Lower leg skin (tissue), 4 donors: Measurements from ENCODE around the gene CACNA1A. TPM values are rescaled to one million over a fixed set of nuclear protein-coding genes. Genes with fewer than 3 reads are reported as not detected.

Experiments
- DNase-seq, 2 donors: peaks; one replicate each; pipeline ENCODE4 v3.0.0-alpha.2; 2019; ENCODE audit warnings: low spot score in 2 of 2
- H3K4me3 ChIP-seq: fragments of 200-600 bp; sonication (generic); 2 replicates; pipeline ENCODE4 v1.5.1; 2017; ENCODE audit warnings: mild to moderate bottlenecking, low read depth; ENCODE audit not compliant: poor library complexity, severe bottlenecking
- POLR2A ChIP-seq, 2 donors: fragments of 450-650 bp; IDR thresholded peaks; one replicate each; pipeline ENCODE4 v1.6.1; 2016 to 2017; ENCODE audit warnings: antibody characterized with exemption in 2 of 2, mild to moderate bottlenecking in 1 of 2, moderate library complexity in 1 of 2
- WGBS, 2 donors: methylation state at CpG; one replicate each; pipeline ENCODE4 v1.1.5; 2018; 5-methylcytosine and 5-hydroxymethylcytosine counted together
- intact Hi-C: fragments of 100-400 bp; cut with DNase I; formaldehyde crosslinking; loops from one replicate; pipeline ENCODE4 v1.15.0; 2023; ENCODE audit warnings: low total_unique reads
- total RNA-seq, 4 donors: library from RNA; depleted of rRNA; stranded (reverse); fragments of >200 nt; gene quantifications; one replicate each; pipeline ENCODE4 v1.1.0, GENCODE V29; 2016
- TF ChIP-seq, protein P1 (sequence below), 3 donors: fragments of 450-650 bp; IDR thresholded peaks; one replicate each; pipeline ENCODE4 v1.5.1; 2016; ENCODE audit warnings: antibody characterized with exemption in 3 of 3, mild to moderate bottlenecking in 3 of 3, moderate library complexity in 2 of 3

Gene CACNA1A
- total RNA-seq, 4 donors from 2014 or later, result 0.16 to 0.46 (median 0.22) TPM; not detected in 1

GRCh38 chr19:13275016-13275722, 231.1 kb downstream of the CACNA1A start:
- 75 to 77% methylated on average over 10 of the region's 10 CpGs for WGBS, 2 donors
- no peak overlapping the region for H3K4me3 ChIP-seq
- TF ChIP-seq, protein P1, sequence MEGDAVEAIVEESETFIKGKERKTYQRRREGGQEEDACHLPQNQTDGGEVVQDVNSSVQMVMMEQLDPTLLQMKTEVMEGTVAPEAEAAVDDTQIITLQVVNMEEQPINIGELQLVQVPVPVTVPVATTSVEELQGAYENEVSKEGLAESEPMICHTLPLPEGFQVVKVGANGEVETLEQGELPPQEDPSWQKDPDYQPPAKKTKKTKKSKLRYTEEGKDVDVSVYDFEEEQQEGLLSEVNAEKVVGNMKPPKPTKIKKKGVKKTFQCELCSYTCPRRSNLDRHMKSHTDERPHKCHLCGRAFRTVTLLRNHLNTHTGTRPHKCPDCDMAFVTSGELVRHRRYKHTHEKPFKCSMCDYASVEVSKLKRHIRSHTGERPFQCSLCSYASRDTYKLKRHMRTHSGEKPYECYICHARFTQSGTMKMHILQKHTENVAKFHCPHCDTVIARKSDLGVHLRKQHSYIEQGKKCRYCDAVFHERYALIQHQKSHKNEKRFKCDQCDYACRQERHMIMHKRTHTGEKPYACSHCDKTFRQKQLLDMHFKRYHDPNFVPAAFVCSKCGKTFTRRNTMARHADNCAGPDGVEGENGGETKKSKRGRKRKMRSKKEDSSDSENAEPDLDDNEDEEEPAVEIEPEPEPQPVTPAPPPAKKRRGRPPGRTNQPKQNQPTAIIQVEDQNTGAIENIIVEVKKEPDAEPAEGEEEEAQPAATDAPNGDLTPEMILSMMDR (IDR thresholded peaks at IDR 0.05), result no peak
- no peak for TF ChIP-seq POLR2A (IDR thresholded peaks at IDR 0.05)
- intact Hi-C loops, result loop anchor here (5.0 kb wide), 1 partner anchor 317 kb away; no protein-coding TSS in a partner anchor
- no peak for DNase-seq

DNA sequence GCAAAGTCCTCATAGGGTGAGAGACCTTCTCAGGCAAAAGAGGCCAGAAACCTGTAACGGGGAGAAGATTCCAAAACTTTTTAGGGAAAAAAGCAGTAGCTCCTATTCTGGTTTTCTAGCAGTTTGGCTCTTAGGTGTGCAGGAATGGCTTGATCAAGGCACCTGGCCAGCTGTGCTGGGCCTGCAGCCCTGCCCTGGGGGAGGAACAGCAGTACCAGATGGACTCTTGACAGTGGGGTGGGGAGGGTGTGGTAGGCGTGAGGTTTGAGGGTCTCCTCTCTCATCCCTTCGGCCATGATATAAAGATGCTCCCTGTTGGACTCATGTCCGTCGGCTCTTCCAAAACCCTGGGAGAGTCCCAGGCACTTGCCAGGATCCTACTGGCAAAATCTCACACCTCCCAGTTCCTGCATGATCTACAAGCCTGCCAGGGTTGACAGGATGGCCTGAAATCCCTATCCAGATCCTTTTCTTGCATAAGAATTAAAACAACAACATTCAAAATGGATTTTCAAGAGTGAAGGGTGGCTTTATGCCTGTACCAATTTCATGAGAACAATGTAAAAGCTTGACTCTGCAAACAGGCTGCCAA, 235.7 kb downstream of the CACNA1A start:
- intact Hi-C loops, result no loop called here
- 75 to 81% methylated on average over 4 to 5 of the region's 5 CpGs for WGBS, 2 donors

DNA sequence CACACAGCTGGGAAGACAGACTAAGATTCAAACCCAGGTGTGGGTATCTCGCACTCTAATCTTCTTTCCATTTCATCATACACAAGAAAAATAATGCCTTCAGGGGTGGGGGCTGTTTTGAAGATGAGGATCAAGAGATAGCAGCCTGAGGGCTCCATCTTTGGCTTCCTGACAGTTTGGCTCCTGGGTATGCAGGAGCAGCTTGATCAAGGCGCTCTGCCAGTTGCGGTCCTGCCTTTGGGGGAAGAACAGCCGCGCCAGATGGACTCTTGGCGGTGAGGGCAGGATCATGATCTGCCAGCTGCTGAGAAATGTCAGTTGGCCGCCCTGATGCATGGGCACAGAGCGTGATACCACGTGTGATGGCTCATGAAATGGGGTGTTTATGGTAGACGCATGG, 236.9 kb downstream of the CACNA1A start:
- no peak for DNase-seq
- intact Hi-C loops, result loop anchor here (5.0 to 10.0 kb wide), 3 partner anchors 67 to 295 kb away; partner anchors contain the start of genes NACC1 and TRMT1
- no peak overlapping the region for H3K4me3 ChIP-seq
- WGBS, 2 donors, result 67 to 79% methylated on average over 10 of the region's 10 CpGs
- TF ChIP-seq, protein P1 (IDR thresholded peaks at IDR 0.05), result no peak
- TF ChIP-seq POLR2A (IDR thresholded peaks at IDR 0.05), result no peak

More for the DNA sequence above, 235.7 kb downstream of the CACNA1A start:
- no peak for TF ChIP-seq POLR2A (IDR thresholded peaks at IDR 0.05)
- TF ChIP-seq, protein P1 (IDR thresholded peaks at IDR 0.05), result no peak
- H3K4me3 ChIP-seq, result no peak overlapping the region
- no peak for DNase-seq

DNA sequence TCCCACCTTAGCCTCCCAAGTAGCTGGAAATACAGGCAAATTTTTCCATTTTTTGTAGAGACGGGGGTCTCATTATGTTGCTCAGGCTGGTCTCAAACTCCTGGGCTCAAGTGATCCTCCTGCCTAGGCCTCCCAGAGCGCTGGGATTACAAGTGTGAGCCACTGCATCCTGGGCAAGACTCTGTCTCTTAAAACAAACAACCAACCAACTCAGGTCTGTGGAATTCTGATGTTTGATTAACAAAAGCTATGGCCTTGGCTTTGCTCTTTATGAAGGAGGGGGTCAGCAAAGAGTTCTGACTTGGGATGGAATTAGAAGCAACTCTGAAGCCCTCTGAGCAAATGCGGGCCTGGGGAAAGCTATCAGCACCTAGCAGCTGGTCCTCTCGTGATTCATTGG, 238.4 kb downstream of the CACNA1A start:
- intact Hi-C loops, result loop anchor here (5.0 to 10.0 kb wide), 3 partner anchors 66 to 293 kb away; partner anchors contain the start of genes NACC1 and TRMT1
- WGBS, 2 donors, result 79 to 88% methylated on average over 3 to 4 of the region's 4 CpGs
- no peak for DNase-seq
- H3K4me3 ChIP-seq, result no peak overlapping the region
- TF ChIP-seq, protein P1 (IDR thresholded peaks at IDR 0.05), result no peak
- TF ChIP-seq POLR2A (IDR thresholded peaks at IDR 0.05), result no peak

- H3K4me3 ChIP-seq, result no peak overlapping the region
- WGBS, 2 donors, result 72 to 78% methylated on average over 15 of the region's 15 CpGs
- DNase-seq, result no peak
- intact Hi-C loops, result loop anchor here (5.0 to 10.0 kb wide), 3 partner anchors 65 to 292 kb away; partner anchors contain the start of genes NACC1 and TRMT1
- TF ChIP-seq, protein P1 (IDR thresholded peaks at IDR 0.05), result no peak
- no peak for TF ChIP-seq POLR2A (IDR thresholded peaks at IDR 0.05)
These were observed 239.1 kb downstream of the CACNA1A start for GRCh38 chr19:13267131-13267530.
